SU-DHL-6 (cell line): ENCODE measurements around the gene SCT.

ENCODE experiments used
- EZH2phosphoT487 ChIP-seq: fragments of 200-600 bp; sonication (generic), shearing (Covaris generic); conservative IDR thresholded peaks from 2 replicates; pipeline ENCODE4 v1.6.1; 2018; ENCODE audit warnings: mild to moderate bottlenecking, antibody characterized with exemption, low read length, moderate library complexity, mixed read lengths
- TF ChIP-seq, protein P1 (sequence below): fragments of 200-600 bp; sonication (generic); IDR thresholded peaks from one replicate; pipeline ENCODE4 v1.5.1; 2017; ENCODE audit warnings: antibody characterized with exemption, mild to moderate bottlenecking, low read length, moderate library complexity; ENCODE audit not compliant: insufficient read depth, poor library complexity, severe bottlenecking

GRCh38 chr11:586376-587316 lies 40.3 kb downstream of the SCT start:
- TF ChIP-seq, protein P1, sequence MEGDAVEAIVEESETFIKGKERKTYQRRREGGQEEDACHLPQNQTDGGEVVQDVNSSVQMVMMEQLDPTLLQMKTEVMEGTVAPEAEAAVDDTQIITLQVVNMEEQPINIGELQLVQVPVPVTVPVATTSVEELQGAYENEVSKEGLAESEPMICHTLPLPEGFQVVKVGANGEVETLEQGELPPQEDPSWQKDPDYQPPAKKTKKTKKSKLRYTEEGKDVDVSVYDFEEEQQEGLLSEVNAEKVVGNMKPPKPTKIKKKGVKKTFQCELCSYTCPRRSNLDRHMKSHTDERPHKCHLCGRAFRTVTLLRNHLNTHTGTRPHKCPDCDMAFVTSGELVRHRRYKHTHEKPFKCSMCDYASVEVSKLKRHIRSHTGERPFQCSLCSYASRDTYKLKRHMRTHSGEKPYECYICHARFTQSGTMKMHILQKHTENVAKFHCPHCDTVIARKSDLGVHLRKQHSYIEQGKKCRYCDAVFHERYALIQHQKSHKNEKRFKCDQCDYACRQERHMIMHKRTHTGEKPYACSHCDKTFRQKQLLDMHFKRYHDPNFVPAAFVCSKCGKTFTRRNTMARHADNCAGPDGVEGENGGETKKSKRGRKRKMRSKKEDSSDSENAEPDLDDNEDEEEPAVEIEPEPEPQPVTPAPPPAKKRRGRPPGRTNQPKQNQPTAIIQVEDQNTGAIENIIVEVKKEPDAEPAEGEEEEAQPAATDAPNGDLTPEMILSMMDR, result no peak
- TF ChIP-seq EZH2phosphoT487, result no peak
